Activated naive CD4-positive, alpha-beta T cell treated with anti-CD3 and anti-CD28 coated beads, Interleukin-2, amount 50 U/mL, for 24 hours (primary cell): ENCODE results near the gene C16orf74.

Experiments used
- H3K27ac Mint-ChIP-seq: one replicate; pipeline ENCODE4 v1.8.0; 2021; ENCODE audit warnings: mild to moderate bottlenecking, mixed read lengths
- H3K27me3 Mint-ChIP-seq: one replicate; pipeline ENCODE4 v1.8.0; 2021; ENCODE audit warnings: mixed read lengths
- H3K36me3 Mint-ChIP-seq: one replicate; pipeline ENCODE4 v1.8.0; 2021; ENCODE audit warnings: mixed read lengths
- H3K4me1 Mint-ChIP-seq: one replicate; pipeline ENCODE4 v1.8.0; 2021; ENCODE audit warnings: mixed read lengths
- H3K4me3 Mint-ChIP-seq: one replicate; pipeline ENCODE4 v1.8.0; 2021; ENCODE audit warnings: mild to moderate bottlenecking, mixed read lengths
- H3K9me3 Mint-ChIP-seq: one replicate; pipeline ENCODE4 v1.8.0; 2021; ENCODE audit warnings: mixed read lengths

Gene C16orf74

GRCh38 chr16:85686912-85687591 is 63.8 kb downstream of the C16orf74 start:
- H3K27me3 Mint-ChIP-seq: peaks cover 2% of the 10 kb centered on the region
- H3K4me3 Mint-ChIP-seq: peak overlapping the region; percentile 87

GRCh38 chr16:85685251-85685650 is 65.6 kb downstream of the C16orf74 start:
- peaks cover 6% of the 10 kb centered on the region for H3K4me1 Mint-ChIP-seq
- H3K9me3 Mint-ChIP-seq: no peaks in the 10 kb centered on the region
- no peak overlapping the region for H3K4me3 Mint-ChIP-seq
- H3K27me3 Mint-ChIP-seq: no peaks in the 10 kb centered on the region
- peaks cover 2% of the 10 kb centered on the region for H3K36me3 Mint-ChIP-seq
- no peak overlapping the region for H3K27ac Mint-ChIP-seq

More at GRCh38 chr16:85686912-85687591, 63.8 kb downstream of the C16orf74 start:
- H3K4me1 Mint-ChIP-seq: peaks cover 6% of the 10 kb centered on the region
- no peaks in the 10 kb centered on the region for H3K9me3 Mint-ChIP-seq
- H3K27ac Mint-ChIP-seq: no peak overlapping the region
- peaks cover 2% of the 10 kb centered on the region for H3K36me3 Mint-ChIP-seq

GRCh38 chr16:85683363-85683762 is 67.5 kb downstream of the C16orf74 start:
- H3K27me3 Mint-ChIP-seq: no peaks in the 10 kb centered on the region
- peaks cover 6% of the 10 kb centered on the region for H3K4me1 Mint-ChIP-seq
- H3K27ac Mint-ChIP-seq: no peak overlapping the region
- no peak overlapping the region for H3K4me3 Mint-ChIP-seq
- H3K36me3 Mint-ChIP-seq: peaks cover 2% of the 10 kb centered on the region
- H3K9me3 Mint-ChIP-seq: no peaks in the 10 kb centered on the region

GRCh38 chr16:85682516-85682915 is 68.4 kb downstream of the C16orf74 start:
- Mint-ChIP-seq H3K9me3 (no peaks in the 10 kb centered on the region), H3K27ac (no peak overlapping the region), H3K27me3 (no peaks in the 10 kb centered on the region), H3K36me3 (peaks cover 2% of the 10 kb centered on the region), H3K4me1 (peaks cover 6% of the 10 kb centered on the region), H3K4me3 (no peak overlapping the region)

- no peak overlapping the region for H3K27ac Mint-ChIP-seq
- H3K36me3 Mint-ChIP-seq: no peaks in the 10 kb centered on the region
These were observed 69.6 kb downstream of the C16orf74 start for GRCh38 chr16:85681255-85681654.

GRCh38 chr16:85680352-85680944 is 70.4 kb downstream of the C16orf74 start:
- Mint-ChIP-seq H3K4me1 (no peaks in the 10 kb centered on the region), H3K27ac (no peak overlapping the region), H3K36me3 (no peaks in the 10 kb centered on the region), H3K9me3 (no peaks in the 10 kb centered on the region), H3K4me3 (no peak overlapping the region), H3K27me3 (no peaks in the 10 kb centered on the region)

More at GRCh38 chr16:85681255-85681654, 69.6 kb downstream of the C16orf74 start:
- Mint-ChIP-seq H3K9me3 (no peaks in the 10 kb centered on the region), H3K4me1 (peaks cover under 1% of the 10 kb centered on the region), H3K27me3 (no peaks in the 10 kb centered on the region), H3K4me3 (no peak overlapping the region)

GRCh38 chr16:85679870-85680269 is 71.0 kb downstream of the C16orf74 start:
- Mint-ChIP-seq H3K4me3 (no peak overlapping the region), H3K4me1 (no peaks in the 10 kb centered on the region), H3K27me3 (no peaks in the 10 kb centered on the region), H3K36me3 (no peaks in the 10 kb centered on the region), H3K9me3 (no peaks in the 10 kb centered on the region), H3K27ac (no peak overlapping the region)

GRCh38 chr16:85678821-85679220 is 72.1 kb downstream of the C16orf74 start:
- peaks cover 1% of the 10 kb centered on the region for H3K36me3 Mint-ChIP-seq
- H3K27me3 Mint-ChIP-seq: no peaks in the 10 kb centered on the region
- H3K9me3 Mint-ChIP-seq: no peaks in the 10 kb centered on the region
- no peaks in the 10 kb centered on the region for H3K4me1 Mint-ChIP-seq
- H3K27ac Mint-ChIP-seq: peak overlapping the region; percentile 53
- no peak overlapping the region for H3K4me3 Mint-ChIP-seq

GRCh38 chr16:85678016-85678415 is 72.9 kb downstream of the C16orf74 start:
- H3K36me3 Mint-ChIP-seq: peaks cover 1% of the 10 kb centered on the region
- H3K27me3 Mint-ChIP-seq: no peaks in the 10 kb centered on the region
- no peak overlapping the region for H3K4me3 Mint-ChIP-seq
- no peak overlapping the region for H3K27ac Mint-ChIP-seq
- H3K9me3 Mint-ChIP-seq: no peaks in the 10 kb centered on the region
- no peaks in the 10 kb centered on the region for H3K4me1 Mint-ChIP-seq

- Mint-ChIP-seq H3K9me3 (no peaks in the 10 kb centered on the region), H3K27me3 (no peaks in the 10 kb centered on the region), H3K27ac (no peak overlapping the region)
These were observed 73.4 kb downstream of the C16orf74 start for GRCh38 chr16:85677383-85677967.

GRCh38 chr16:85676466-85676865 is 74.4 kb downstream of the C16orf74 start:
- Mint-ChIP-seq H3K4me3 (no peak overlapping the region), H3K4me1 (no peaks in the 10 kb centered on the region), H3K36me3 (peaks cover 3% of the 10 kb centered on the region), H3K27me3 (no peaks in the 10 kb centered on the region), H3K9me3 (no peaks in the 10 kb centered on the region), H3K27ac (no peak overlapping the region)

More at GRCh38 chr16:85677383-85677967, 73.4 kb downstream of the C16orf74 start:
- H3K36me3 Mint-ChIP-seq: peaks cover 3% of the 10 kb centered on the region
- no peak overlapping the region for H3K4me3 Mint-ChIP-seq
- H3K4me1 Mint-ChIP-seq: no peaks in the 10 kb centered on the region

GRCh38 chr16:85675251-85675874 is 75.5 kb downstream of the C16orf74 start:
- Mint-ChIP-seq H3K4me1 (no peaks in the 10 kb centered on the region), H3K9me3 (no peaks in the 10 kb centered on the region), H3K27me3 (no peaks in the 10 kb centered on the region), H3K27ac (peak overlapping the region; percentile 35), H3K4me3 (no peak overlapping the region), H3K36me3 (peaks cover 5% of the 10 kb centered on the region)

- no peak overlapping the region for H3K4me3 Mint-ChIP-seq
- no peaks in the 10 kb centered on the region for H3K9me3 Mint-ChIP-seq
- no peaks in the 10 kb centered on the region for H3K4me1 Mint-ChIP-seq
- H3K36me3 Mint-ChIP-seq: peaks cover 6% of the 10 kb centered on the region
- H3K27ac Mint-ChIP-seq: peak overlapping the region; percentile 48
- H3K27me3 Mint-ChIP-seq: no peaks in the 10 kb centered on the region
These were observed 76.1 kb downstream of the C16orf74 start for GRCh38 chr16:85674828-85675227.

GRCh38 chr16:85674418-85674755 is 76.5 kb downstream of the C16orf74 start:
- no peaks in the 10 kb centered on the region for H3K27me3 Mint-ChIP-seq
- H3K9me3 Mint-ChIP-seq: no peaks in the 10 kb centered on the region
- H3K27ac Mint-ChIP-seq: peak overlapping the region; percentile 76
- H3K36me3 Mint-ChIP-seq: peaks cover 10% of the 10 kb centered on the region
- no peak overlapping the region for H3K4me3 Mint-ChIP-seq
- H3K4me1 Mint-ChIP-seq: no peaks in the 10 kb centered on the region

- Mint-ChIP-seq H3K27ac (peak overlapping the region; percentile 76), H3K36me3 (peaks cover 10% of the 10 kb centered on the region), H3K9me3 (no peaks in the 10 kb centered on the region), H3K4me1 (no peaks in the 10 kb centered on the region), H3K4me3 (no peak overlapping the region), H3K27me3 (no peaks in the 10 kb centered on the region)
These were observed 77.1 kb downstream of the C16orf74 start for GRCh38 chr16:85673529-85674417.
